Measurements from ENCODE around the gene GK2.

Gene GK2

GRCh38 chr4:79408063-79408462, at the start of gene GK2:
Gene GK2, minus strand, starts transcription at chr4:79408228. Its CDS starts 28 bp downstream, at chr4:79408200.
- DNase-seq (ENCODE audit: low read depth), result no peak

GRCh38 chr4:79455216-79455615, 47.2 kb upstream of the GK2 start:
- DNase-seq (ENCODE audit: low read depth), result no peak

- no peak for DNase-seq (ENCODE audit: low read depth)
Measured at GRCh38 chr4:79454656-79455055, 46.6 kb upstream of the GK2 start.

- DNase-seq (ENCODE audit: low read depth), result no peak
Measured at GRCh38 chr4:79450053-79450452, 42.0 kb upstream of the GK2 start.

GRCh38 chr4:79446145-79446544, 38.1 kb upstream of the GK2 start:
- no peak for DNase-seq (ENCODE audit: low read depth)

GRCh38 chr4:79445371-79445781, 37.3 kb upstream of the GK2 start:
- no peak for DNase-seq (ENCODE audit: low read depth)

GRCh38 chr4:79442422-79442821, 34.4 kb upstream of the GK2 start:
- DNase-seq (ENCODE audit: low read depth), result no peak

- DNase-seq (ENCODE audit: low read depth), result no peak
Measured at GRCh38 chr4:79439489-79439888, 31.5 kb upstream of the GK2 start.

GRCh38 chr4:79431839-79432238, 23.8 kb upstream of the GK2 start:
- DNase-seq (ENCODE audit: low read depth), result no peak

- DNase-seq (ENCODE audit: low read depth), result no peak
Measured at GRCh38 chr4:79429113-79429903, 21.3 kb upstream of the GK2 start.

- no peak for DNase-seq (ENCODE audit: low read depth)
Measured at GRCh38 chr4:79426989-79427388, 19.0 kb upstream of the GK2 start.

- DNase-seq (ENCODE audit: low read depth), result no peak
Measured at GRCh38 chr4:79425586-79425985, 17.6 kb upstream of the GK2 start.

GRCh38 chr4:79421483-79421882, 13.5 kb upstream of the GK2 start:
- DNase-seq (ENCODE audit: low read depth), result no peak

GRCh38 chr4:79413886-79414285, 5.9 kb upstream of the GK2 start:
- no peak for DNase-seq (ENCODE audit: low read depth)

GRCh38 chr4:79413032-79413885, 5.2 kb upstream of the GK2 start:
- no peak for DNase-seq (ENCODE audit: low read depth)

- DNase-seq (ENCODE audit: low read depth), result no peak
Measured at GRCh38 chr4:79404666-79405065, 3.4 kb downstream of the GK2 start.

- no peak for DNase-seq (ENCODE audit: low read depth)
Measured at GRCh38 chr4:79403356-79403755, 4.7 kb downstream of the GK2 start.

- no peak for DNase-seq (ENCODE audit: low read depth)
Measured at GRCh38 chr4:79402332-79402851, 5.6 kb downstream of the GK2 start.

- no peak for DNase-seq (ENCODE audit: low read depth)
Measured at GRCh38 chr4:79399076-79399475, 9.0 kb downstream of the GK2 start.

GRCh38 chr4:79397951-79398350, 10.1 kb downstream of the GK2 start:
- no peak for DNase-seq (ENCODE audit: low read depth)

GRCh38 chr4:79396794-79397193, 11.2 kb downstream of the GK2 start:
- no peak for DNase-seq (ENCODE audit: low read depth)

GRCh38 chr4:79395841-79396240, 12.2 kb downstream of the GK2 start:
- DNase-seq (ENCODE audit: low read depth), result no peak

- no peak for DNase-seq (ENCODE audit: low read depth)
Measured at GRCh38 chr4:79390890-79391289, 17.1 kb downstream of the GK2 start.

Data from stimulated activated CD8-positive, alpha-beta memory T cell treated with anti-CD3 and anti-CD28 coated beads, Interleukin-4, amount 100 ng/mL, for 24 hours (primary cell).